SU-DHL-6 (cell line): ENCODE measurements around the gene COPRS.

ENCODE experiments used
- H2AFZ ChIP-seq: fragments of 200-600 bp; sonication (generic); 2 replicates; pipeline ENCODE4 v1.6.1; 2014; ENCODE audit warnings: low read depth, mild to moderate bottlenecking, moderate library complexity, mixed read lengths, antibody characterized with exemption, low read length; ENCODE audit not compliant: severe bottlenecking
- H3F3A ChIP-seq: fragments of 200-600 bp; shearing (Covaris generic); 2 replicates; pipeline ENCODE4 v1.6.0; 2016; ENCODE audit warnings: antibody characterized with exemption, mild to moderate bottlenecking; ENCODE audit not compliant: insufficient read depth
- H3K27ac ChIP-seq: fragments of 200-600 bp; sonication (generic); 2 replicates; pipeline ENCODE4 v1.5.1; 2016; ENCODE audit warnings: low read depth, mild to moderate bottlenecking, low read length, moderate library complexity, mixed read lengths
- H3K27me3 ChIP-seq: fragments of 200-600 bp; sonication (generic), shearing (Covaris generic); 2 replicates; pipeline ENCODE4 v1.6.0; 2014; ENCODE audit warnings: mild to moderate bottlenecking, low read length
- H3K36me3 ChIP-seq: fragments of 200-600 bp; sonication (generic); 2 replicates; pipeline ENCODE4 v1.6.1; 2014; ENCODE audit warnings: mild to moderate bottlenecking, low read length, mixed read lengths
- H3K4me2 ChIP-seq: fragments of 300-600, 200-600 bp; shearing (Covaris generic), sonication (generic); 2 replicates; pipeline ENCODE4 v1.6.0; 2014; ENCODE audit warnings: low read length, low read depth, mild to moderate bottlenecking; ENCODE audit not compliant: poor library complexity, severe bottlenecking
- H3K4me3 ChIP-seq: fragments of 200-600 bp; sonication (generic); 2 replicates; pipeline ENCODE4 v1.5.1; 2014; ENCODE audit warnings: antibody characterized with exemption, low read length, mild to moderate bottlenecking, mixed read lengths; ENCODE audit not compliant: insufficient read depth, poor library complexity, severe bottlenecking
- H3K79me2 ChIP-seq: fragments of 200-600 bp; sonication (generic); 2 replicates; pipeline ENCODE4 v1.6.1; 2014; ENCODE audit warnings: mild to moderate bottlenecking, low read length, moderate library complexity; ENCODE audit not compliant: insufficient read depth
- H3K9ac ChIP-seq: fragments of 200-600 bp; sonication (generic); 2 replicates; pipeline ENCODE4 v1.7.0; 2014; ENCODE audit warnings: mild to moderate bottlenecking, low read length
- H3K9me2 ChIP-seq: fragments of 200-600 bp; sonication (generic); replicated peaks from 2 replicates; pipeline ENCODE4 v1.6.1; 2014; ENCODE audit warnings: low read length; ENCODE audit not compliant: insufficient read depth
- H3K9me3 ChIP-seq: fragments of 200-600 bp; sonication (generic); 2 replicates; pipeline ENCODE4 v1.6.1; 2014; ENCODE audit warnings: low read length, mixed read lengths; ENCODE audit not compliant: insufficient read depth
- H4K20me1 ChIP-seq: fragments of 200-600 bp; sonication (generic); 2 replicates; pipeline ENCODE4 v1.6.1; 2014; ENCODE audit warnings: low read depth, mild to moderate bottlenecking, antibody characterized with exemption, low read length, moderate library complexity, mixed read lengths
- CTCF ChIP-seq: fragments of 200-600 bp; sonication (generic); IDR thresholded peaks from one replicate; pipeline ENCODE4 v1.5.1; 2017; ENCODE audit warnings: antibody characterized with exemption, mild to moderate bottlenecking, low read length, moderate library complexity; ENCODE audit not compliant: insufficient read depth, poor library complexity, severe bottlenecking
- EZH2phosphoT487 ChIP-seq: fragments of 200-600 bp; sonication (generic), shearing (Covaris generic); conservative IDR thresholded peaks from 2 replicates; pipeline ENCODE4 v1.6.1; 2018; ENCODE audit warnings: mild to moderate bottlenecking, antibody characterized with exemption, low read length, moderate library complexity, mixed read lengths

The COPRS gene

DNA sequence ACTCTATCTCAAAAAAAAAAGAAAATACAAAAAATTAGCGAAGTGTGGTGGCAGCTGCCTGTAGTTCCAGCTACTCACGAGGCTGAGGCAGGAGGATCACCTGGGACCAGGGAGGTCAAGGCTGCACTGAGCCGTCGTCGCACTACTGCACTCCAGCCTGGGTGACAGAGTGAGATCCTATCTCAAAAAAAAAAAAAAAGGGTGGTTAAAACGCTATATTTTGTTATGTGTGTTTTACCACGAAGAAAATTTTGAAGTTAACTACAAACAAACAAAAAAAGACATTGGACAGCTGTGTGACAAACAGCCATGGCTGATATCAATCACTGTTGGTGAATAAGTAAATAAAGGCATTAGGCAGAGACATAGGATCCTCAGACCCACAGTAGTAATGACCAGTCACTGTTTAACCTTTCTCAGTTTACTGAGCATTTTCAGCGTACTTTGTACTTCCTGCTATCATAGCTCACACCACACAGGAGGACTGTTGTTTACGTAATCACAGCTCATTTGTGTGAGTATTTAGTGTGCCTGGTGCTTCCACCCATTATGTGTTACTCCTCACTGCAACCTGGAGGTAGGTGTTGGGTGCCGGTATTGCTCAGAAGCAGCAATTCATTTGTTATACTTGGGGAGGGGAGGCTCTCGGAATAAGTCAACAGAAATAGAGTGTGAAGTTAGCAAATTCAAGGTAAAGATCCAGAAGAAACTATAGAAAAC is 55.4 kb downstream of the COPRS start:
- Histone ChIP-seq H2AFZ (no peak overlapping the region), H3K4me2 (no peak overlapping the region), H3K9me2 (no peaks in the 10 kb centered on the region), H3K27ac (no peak overlapping the region), H3F3A (no peaks in the 10 kb centered on the region), H4K20me1 (no peaks in the 10 kb centered on the region), H3K27me3 (no peaks in the 10 kb centered on the region), H3K9ac (no peak overlapping the region), H3K79me2 (no peaks in the 10 kb centered on the region), H3K9me3 (no peaks in the 10 kb centered on the region), H3K4me3 (no peak overlapping the region), H3K36me3 (no peaks in the 10 kb centered on the region)
- TF ChIP-seq CTCF (no peak), EZH2phosphoT487 (no peak)

GRCh38 chr17:31802502-31802901 is 56.5 kb downstream of the COPRS start:
- Histone ChIP-seq H2AFZ (no peak overlapping the region), H3F3A (no peaks in the 10 kb centered on the region), H3K27me3 (no peaks in the 10 kb centered on the region), H3K9me3 (no peaks in the 10 kb centered on the region), H3K9ac (no peak overlapping the region), H3K36me3 (no peaks in the 10 kb centered on the region), H3K9me2 (no peaks in the 10 kb centered on the region), H3K4me3 (no peak overlapping the region), H3K4me2 (no peak overlapping the region), H3K27ac (no peak overlapping the region), H3K79me2 (no peaks in the 10 kb centered on the region), H4K20me1 (no peaks in the 10 kb centered on the region)
- TF ChIP-seq EZH2phosphoT487 (no peak), CTCF (no peak)
